Measurements from ENCODE around the gene BCOR. TPM values are rescaled to one million over a fixed set of nuclear protein-coding genes. Genes with fewer than 3 reads are reported as not detected.

BCOR gene
- total RNA-seq, 1 experiment from 2014 or later = 7.5 TPM

GRCh38 chrX:40061005-40061404 is 36.8 kb downstream of the BCOR start:
- Mint-ChIP-seq H3K4me1 (ENCODE audit: insufficient read depth, unreplicated experiment) (no peaks in the 10 kb centered on the region), H3K9me3 (ENCODE audit: unreplicated experiment) (no peaks in the 10 kb centered on the region), H3K4me3 (ENCODE audit: unreplicated experiment) (no peak overlapping the region), H3K27ac (ENCODE audit: low read depth, unreplicated experiment) (no peak overlapping the region), H3K27me3 (ENCODE audit: insufficient read depth, unreplicated experiment) (peaks cover 35% of the 10 kb centered on the region), H3K36me3 (ENCODE audit: insufficient read depth, unreplicated experiment) (peaks cover 48% of the 10 kb centered on the region)
- intact Hi-C loops (cut with micrococcal nuclease) = no loop called here
- DNase-seq (ENCODE audit: unreplicated experiment) = no peak
- ChIA-PET CTCF (no interaction called here), POLR2A (no interaction called here)
- no TSS peak for BruUV-seq (replicated peaks)
- no peak for TF ChIP-seq CTCF (IDR thresholded peaks at IDR 0.05; ENCODE audit: unreplicated experiment)

DNA sequence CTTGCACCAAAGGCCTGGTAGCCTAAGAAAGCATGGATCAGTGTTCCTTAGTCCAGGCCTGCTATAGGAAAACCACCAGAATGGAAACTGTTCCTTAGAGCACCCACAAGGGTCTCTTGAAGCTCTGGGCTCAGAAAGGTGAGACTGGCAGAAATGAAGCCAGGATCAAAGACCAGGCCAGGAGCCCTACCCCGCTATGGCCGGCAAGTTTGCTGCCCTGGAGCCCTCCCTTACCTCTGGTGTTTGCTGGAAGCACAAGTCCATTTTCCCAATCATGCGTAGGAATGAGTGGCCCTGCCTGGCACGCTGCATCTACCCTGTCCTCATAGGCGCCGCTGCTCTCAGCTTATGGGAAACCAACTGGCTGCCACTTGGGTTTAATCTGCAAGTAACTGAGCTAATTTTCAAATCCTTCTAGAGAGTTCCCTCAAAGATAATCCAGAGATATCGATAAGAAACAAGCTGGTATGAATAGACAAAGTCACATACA is 37.4 kb downstream of the BCOR start:
- peaks cover 29% of the 10 kb centered on the region for H3K27me3 Mint-ChIP-seq (ENCODE audit: insufficient read depth, unreplicated experiment)
- no peak for TF ChIP-seq CTCF (IDR thresholded peaks at IDR 0.05; ENCODE audit: unreplicated experiment)
- intact Hi-C loops (cut with micrococcal nuclease) = no loop called here
- POLR2A ChIA-PET = no interaction called here
- no peaks in the 10 kb centered on the region for H3K4me1 Mint-ChIP-seq (ENCODE audit: insufficient read depth, unreplicated experiment)
- DNase-seq (ENCODE audit: unreplicated experiment) = no peak
- no TSS peak for BruUV-seq (replicated peaks)
- H3K36me3 Mint-ChIP-seq (ENCODE audit: insufficient read depth, unreplicated experiment) = peaks cover 51% of the 10 kb centered on the region
- H3K27ac Mint-ChIP-seq (ENCODE audit: low read depth, unreplicated experiment) = no peak overlapping the region
- H3K4me3 Mint-ChIP-seq (ENCODE audit: unreplicated experiment) = no peak overlapping the region
- no peaks in the 10 kb centered on the region for H3K9me3 Mint-ChIP-seq (ENCODE audit: unreplicated experiment)
- CTCF ChIA-PET = no interaction called here

DNA sequence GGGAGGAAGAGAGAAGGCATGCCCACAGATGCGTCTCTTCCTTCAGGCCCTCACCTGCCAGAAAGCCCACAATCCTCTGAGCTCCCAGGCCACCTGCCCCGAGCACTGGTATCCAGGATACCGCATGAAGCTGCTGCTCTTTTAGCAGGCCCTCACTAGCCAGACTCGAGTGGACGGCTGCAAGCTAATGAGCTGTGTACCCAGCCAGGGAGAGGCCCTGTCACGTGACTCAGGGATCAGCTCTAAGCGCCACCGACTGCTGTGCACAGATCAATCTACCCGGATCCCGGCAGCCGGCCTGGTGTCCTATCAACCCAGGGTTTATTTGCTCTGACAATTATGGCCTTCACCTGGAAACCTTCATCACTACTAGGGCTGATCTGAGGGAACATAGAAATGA is 39.0 kb downstream of the BCOR start:
- no peak for TF ChIP-seq CTCF (IDR thresholded peaks at IDR 0.05; ENCODE audit: unreplicated experiment)
- intact Hi-C loops (cut with micrococcal nuclease) = no loop called here
- no TSS peak for BruUV-seq (replicated peaks)
- peaks cover 45% of the 10 kb centered on the region for H3K36me3 Mint-ChIP-seq (ENCODE audit: insufficient read depth, unreplicated experiment)
- peaks cover 21% of the 10 kb centered on the region for H3K27me3 Mint-ChIP-seq (ENCODE audit: insufficient read depth, unreplicated experiment)
- POLR2A ChIA-PET = no interaction called here
- no peak for DNase-seq (ENCODE audit: unreplicated experiment)
- H3K4me1 Mint-ChIP-seq (ENCODE audit: insufficient read depth, unreplicated experiment) = no peaks in the 10 kb centered on the region
- H3K27ac Mint-ChIP-seq (ENCODE audit: low read depth, unreplicated experiment) = no peak overlapping the region
- H3K9me3 Mint-ChIP-seq (ENCODE audit: unreplicated experiment) = peaks cover 2% of the 10 kb centered on the region
- CTCF ChIA-PET = no interaction called here
- H3K4me3 Mint-ChIP-seq (ENCODE audit: unreplicated experiment) = no peak overlapping the region

GRCh38 chrX:40057405-40057804 is 40.4 kb downstream of the BCOR start:
- BruUV-seq (replicated peaks) = no TSS peak
- no peak overlapping the region for H3K4me3 Mint-ChIP-seq (ENCODE audit: unreplicated experiment)
- TF ChIP-seq CTCF (IDR thresholded peaks at IDR 0.05; ENCODE audit: unreplicated experiment) = no peak
- ChIA-PET CTCF (interaction anchor here (0.6 kb wide), 1 partner anchor 19 kb away, joined by 7 read pairs; no protein-coding TSS in a partner anchor), POLR2A (no interaction called here)
- intact Hi-C loops (cut with micrococcal nuclease) = no loop called here
- H3K9me3 Mint-ChIP-seq (ENCODE audit: unreplicated experiment) = peaks cover 13% of the 10 kb centered on the region
- H3K36me3 Mint-ChIP-seq (ENCODE audit: insufficient read depth, unreplicated experiment) = peaks cover 46% of the 10 kb centered on the region
- H3K27ac Mint-ChIP-seq (ENCODE audit: low read depth, unreplicated experiment) = no peak overlapping the region
- H3K27me3 Mint-ChIP-seq (ENCODE audit: insufficient read depth, unreplicated experiment) = peaks cover 21% of the 10 kb centered on the region
- no peaks in the 10 kb centered on the region for H3K4me1 Mint-ChIP-seq (ENCODE audit: insufficient read depth, unreplicated experiment)
- peak; percentile 4 for DNase-seq (ENCODE audit: unreplicated experiment)
